WERI-Rb-1 (cell line): Measurements from ENCODE around the gene ZNF488.
"Not testable (repeated sequence)": the region's sequence is repeated elsewhere in the genome, so short reads cannot be mapped to it uniquely, and the experiment has no call there.

Experiments
- DNase-seq: peaks from one replicate; pipeline ENCODE4 v3.0.0-alpha.2; 2020
- H3K27ac ChIP-seq: fragments of 250-450 bp; sonication (Bioruptor Pico); 2 replicates; pipeline ENCODE4 v1.5.1; 2020; ENCODE audit warnings: mild to moderate bottlenecking, moderate library complexity
- H3K27me3 ChIP-seq: fragments of 250-450 bp; sonication (Bioruptor Pico); 2 replicates; pipeline ENCODE4 v1.5.1; 2021; ENCODE audit warnings: mild to moderate bottlenecking, low read depth, moderate library complexity; ENCODE audit not compliant: insufficient read depth, severe bottlenecking
- H3K36me3 ChIP-seq: fragments of 250-450 bp; sonication (Bioruptor Pico); 2 replicates; pipeline ENCODE4 v1.5.1; 2020; ENCODE audit warnings: mild to moderate bottlenecking, moderate library complexity
- H3K4me3 ChIP-seq: 2 replicates; pipeline ENCODE4 v1.5.1; 2011; ENCODE audit warnings: low read depth, mild to moderate bottlenecking, control low read depth, low read length
- H3K9me3 ChIP-seq: fragments of 250-450 bp; sonication (Bioruptor Pico); 2 replicates; pipeline ENCODE4 v1.5.1; 2021; ENCODE audit warnings: mild to moderate bottlenecking, moderate library complexity; ENCODE audit not compliant: severe bottlenecking
- CTCF ChIP-seq: IDR thresholded peaks from 2 replicates; pipeline ENCODE4 v1.5.1; 2011; ENCODE audit warnings: low read depth, mild to moderate bottlenecking, control low read depth, inconsistent platforms, low read length

ZNF488 gene

GRCh38 chr10:47400251-47400650 is 16.2 kb upstream of the ZNF488 start:
- Histone ChIP-seq H3K36me3 (no peaks in the 10 kb centered on the region), H3K9me3 (peaks cover 4% of the 10 kb centered on the region), H3K27me3 (no peaks in the 10 kb centered on the region), H3K4me3 (no peak overlapping the region), H3K27ac (no peak overlapping the region)
- TF ChIP-seq CTCF = no peak
- no peak for DNase-seq

GRCh38 chr10:47397256-47397655 is 13.2 kb upstream of the ZNF488 start:
- Histone ChIP-seq H3K9me3 (peaks cover 4% of the 10 kb centered on the region), H3K36me3 (no peaks in the 10 kb centered on the region), H3K27me3 (no peaks in the 10 kb centered on the region), H3K4me3 (no peak overlapping the region), H3K27ac (no peak overlapping the region)
- no peak for DNase-seq
- TF ChIP-seq CTCF = no peak

- peak overlapping the region; percentile 59 for H3K27ac ChIP-seq
Measured at GRCh38 chr10:47396311-47396717, 12.2 kb upstream of the ZNF488 start.

GRCh38 chr10:47389619-47390018 is 5.5 kb upstream of the ZNF488 start:
- DNase-seq = no peak
- no peaks in the 10 kb centered on the region for H3K9me3 ChIP-seq
- no peak overlapping the region for H3K27ac ChIP-seq
- TF ChIP-seq CTCF = no peak
- no peaks in the 10 kb centered on the region for H3K36me3 ChIP-seq
- no peak overlapping the region for H3K4me3 ChIP-seq
- no peaks in the 10 kb centered on the region for H3K27me3 ChIP-seq

More at GRCh38 chr10:47396311-47396717, 12.2 kb upstream of the ZNF488 start:
- peak; percentile 6 for DNase-seq
- no peak for TF ChIP-seq CTCF
- H3K36me3 ChIP-seq = no peaks in the 10 kb centered on the region
- no peaks in the 10 kb centered on the region for H3K27me3 ChIP-seq
- H3K9me3 ChIP-seq = peaks cover 4% of the 10 kb centered on the region
- H3K4me3 ChIP-seq = no peak overlapping the region

GRCh38 chr10:47388879-47389278 is 4.8 kb upstream of the ZNF488 start:
- no peaks in the 10 kb centered on the region for H3K36me3 ChIP-seq
- H3K9me3 ChIP-seq = no peaks in the 10 kb centered on the region
- DNase-seq = no peak
- H3K27ac ChIP-seq = no peak overlapping the region
- H3K4me3 ChIP-seq = no peak overlapping the region
- H3K27me3 ChIP-seq = no peaks in the 10 kb centered on the region
- no peak for TF ChIP-seq CTCF

- not testable (repeated sequence) for H3K36me3 ChIP-seq, H3K9me3 ChIP-seq, H3K27ac ChIP-seq, H3K27me3 ChIP-seq, H3K4me3 ChIP-seq, DNase-seq
Measured at GRCh38 chr10:47386104-47386503, 2.0 kb upstream of the ZNF488 start.
